H1 (cell line): Measurements from ENCODE around the gene GPC4. TPM values are rescaled to one million over a fixed set of nuclear protein-coding genes. Genes with fewer than 3 reads are reported as not detected.

Source experiments
- polyA plus RNA-seq, 7 experiments: library from polyadenylated mRNA; depleted of rRNA in 3 of 7; stranded (reverse) in 5 of 7; unstranded in 2 of 7; fragments of >200 nt in 5 of 7; fragments of 200-250 nt in 2 of 7; gene quantifications; 1 replicate in 5 of 7; 2 replicates in 1 of 7; 4 replicates in 1 of 7; pipeline versions ENCODE4 v1.2.1 to v1.2.3, GENCODE V29; 2011 to 2013; ENCODE audit warnings: missing spikeins in 2 of 7, mixed read lengths in 2 of 7
- total RNA-seq: library from RNA; stranded (reverse); fragmentation: NEBNext Ultra II Directional; extraction: Animal tissue kit (Norgen Biotek cat#: 25700); gene quantifications from 2 replicates; pipeline ENCODE4 v1.2.1, GENCODE V29; 2021

Gene GPC4
- total and polyA plus RNA-seq, 2 of the 8 experiments (the other 6 are each of a cell fraction or from before 2014, with no cell fraction given): 46.8 to 230 TPM

Other genes with a start within 250 kb of the GPC4 start
- not detected in 2 replicates for gene TFDP3, start 197.1 kb downstream of the GPC4 start, total RNA-seq
- gene TFDP3, start 197.1 kb downstream of the GPC4 start, polyA plus RNA-seq (2011; rRNA removed): not detected in 2 replicates